Testis (tissue), 5 donors: ENCODE results near the gene MPPED1. TPM values are rescaled to one million over a fixed set of nuclear protein-coding genes. Genes with fewer than 3 reads are reported as not detected.

Source experiments
- DNase-seq: peaks from one replicate; pipeline ENCODE4 v3.0.0-alpha.2; 2019
- H3K27ac ChIP-seq, 2 donors: fragments of 200-600 bp; sonication (generic); one replicate each; pipeline ENCODE4 v1.5.1; 2019
- H3K27me3 ChIP-seq: fragments of 200-600 bp; sonication (generic); one replicate; pipeline ENCODE4 v1.5.1; 2019
- H3K36me3 ChIP-seq: fragments of 200-600 bp; sonication (generic); one replicate; pipeline ENCODE4 v1.5.1; 2017; ENCODE audit warnings: low read depth; ENCODE audit errors: missing control alignments
- H3K4me1 ChIP-seq: fragments of 200-600 bp; sonication (generic); one replicate; pipeline ENCODE4 v1.5.1; 2019
- H3K4me3 ChIP-seq, 2 donors: fragments of 200-600 bp; sonication (generic); one replicate each; pipeline ENCODE4 v1.5.1; 2017 to 2019
- H3K9me3 ChIP-seq: fragments of 200-600 bp; sonication (generic); one replicate; pipeline ENCODE4 v1.5.1; 2017
- POLR2A ChIP-seq: fragments of 450-650 bp; IDR thresholded peaks from one replicate; pipeline ENCODE4 v1.6.1; 2017; ENCODE audit warnings: antibody characterized with exemption, mild to moderate bottlenecking, moderate library complexity
- whole genome bisulfite sequencing, 2 donors: methylation state at CpG; one replicate each; pipeline ENCODE4 v1.1.5; 2018; 5-methylcytosine and 5-hydroxymethylcytosine counted together
- intact Hi-C: fragments of 100-400 bp; cut with DNase I; formaldehyde crosslinking; loops from one replicate; pipeline ENCODE4 v1.15.1; 2023; ENCODE audit warnings: low total_unique reads
- long read RNA-seq, 2 donors: transcript quantifications; one replicate each; lab custom pipeline, GENCODE V29; 2026
- polyA plus RNA-seq: library from polyadenylated mRNA; stranded (reverse); fragments of 350-450 nt; fragmentation: Illumina TruSeq; extraction: RNeasy Lipid Tissue Mini Kit (QIAGEN cat#74804); gene quantifications from one replicate; pipeline ENCODE4 v1.2.3, GENCODE V29; 2014; ENCODE audit warnings: low read depth, low replicate concordance; ENCODE audit not compliant: insufficient read depth
- total RNA-seq, 2 donors: library from RNA; depleted of rRNA; stranded (reverse); fragments of >200 nt; gene quantifications; one replicate each; pipeline ENCODE4 v1.2.3, GENCODE V29; 2016
- TF ChIP-seq, protein P1 (sequence below), 3 experiments: fragments of 450-650 bp in 2 of 3; fragments of 200-600 bp in 1 of 3; sonication (generic) in 1 of 3; IDR thresholded peaks; one replicate each; pipeline ENCODE4 v1.5.1; 2016 to 2019; ENCODE audit warnings: antibody characterized with exemption in 3 of 3, mild to moderate bottlenecking in 2 of 3, moderate library complexity in 1 of 3

Gene MPPED1, protein sequence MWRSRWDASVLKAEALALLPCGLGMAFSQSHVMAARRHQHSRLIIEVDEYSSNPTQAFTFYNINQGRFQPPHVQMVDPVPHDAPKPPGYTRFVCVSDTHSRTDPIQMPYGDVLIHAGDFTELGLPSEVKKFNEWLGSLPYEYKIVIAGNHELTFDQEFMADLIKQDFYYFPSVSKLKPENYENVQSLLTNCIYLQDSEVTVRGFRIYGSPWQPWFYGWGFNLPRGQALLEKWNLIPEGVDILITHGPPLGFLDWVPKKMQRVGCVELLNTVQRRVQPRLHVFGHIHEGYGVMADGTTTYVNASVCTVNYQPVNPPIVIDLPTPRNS
- total RNA-seq (1 to 10 TPM; 4.1 to 5.9 TPM), polyA plus RNA-seq (1.3 TPM)
- long read RNA-seq, donor 1, partial matches to known transcripts = 0 of 1 reads
- long read RNA-seq, donor 1, other reads (novel, unspliced or antisense) = 0 of 1 reads
- long read RNA-seq, donor 2 = 0 reads

DNA sequence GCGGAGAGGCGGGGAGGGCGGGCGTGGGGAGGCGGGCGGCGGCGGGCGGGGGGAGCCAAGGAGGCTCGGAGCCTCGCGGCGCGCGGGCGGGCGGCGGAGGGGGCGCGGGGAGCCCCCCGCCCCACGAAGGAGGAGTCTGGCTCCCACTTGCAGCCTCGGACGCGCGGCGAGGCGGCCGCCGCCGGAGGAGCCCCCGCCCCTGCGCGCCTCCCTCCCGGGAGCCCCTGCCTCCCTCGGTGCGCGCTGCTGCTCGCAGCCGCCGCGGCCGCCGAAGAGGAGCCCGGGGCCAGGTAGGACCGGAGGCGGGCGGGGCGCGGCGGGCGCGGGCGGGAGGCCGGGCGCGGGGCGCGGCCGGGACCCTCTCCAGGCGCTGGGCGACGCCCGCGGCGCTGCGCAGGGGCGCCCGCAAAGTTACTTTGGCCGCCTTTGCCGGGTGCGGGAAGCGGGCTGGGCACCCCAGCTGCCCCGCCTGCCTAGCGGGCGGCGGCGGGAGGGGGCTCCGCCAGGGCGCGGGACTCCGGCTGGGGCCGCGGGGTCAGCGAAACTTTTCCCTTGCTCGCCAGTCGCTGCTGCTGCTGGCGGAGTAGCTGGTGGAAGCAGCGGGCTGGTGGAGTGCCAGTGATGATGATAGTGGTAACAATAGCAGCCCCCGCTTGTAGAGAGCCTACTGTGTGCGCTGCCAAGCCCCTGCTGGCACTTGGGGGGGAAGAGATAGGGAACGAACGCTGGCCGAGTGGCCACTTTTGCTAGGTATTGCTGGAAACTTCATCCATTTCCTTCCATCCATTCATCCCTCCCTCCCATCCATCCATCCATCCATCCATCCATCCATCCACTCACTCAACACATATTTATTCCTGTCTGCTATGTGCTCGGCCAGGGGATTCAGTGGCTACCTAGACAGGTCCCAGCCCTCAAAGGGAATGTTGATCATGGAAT lies at the start of gene MPPED1:
Gene MPPED1, plus strand, starts transcription at position 146 of the 939 bp plus-strand sequence. CDS start 12,972 bp downstream, outside the sequence.
- Histone ChIP-seq H3K9me3 (no peaks in the 10 kb centered on the region), H3K27ac (no peak within 1 kb of the TSS), H3K4me1 (peaks cover 4% of the 10 kb centered on the region), H3K4me3 (peak within 1 kb of the TSS; percentile 32 to 44), H3K27me3 (no peaks in the 10 kb centered on the region), H3K36me3 (no peaks in the 10 kb centered on the region)
- WGBS, 2 donors = 1 to 15% methylated on average over 5 to 42 of the region's 95 CpGs
- TF ChIP-seq, protein P1, sequence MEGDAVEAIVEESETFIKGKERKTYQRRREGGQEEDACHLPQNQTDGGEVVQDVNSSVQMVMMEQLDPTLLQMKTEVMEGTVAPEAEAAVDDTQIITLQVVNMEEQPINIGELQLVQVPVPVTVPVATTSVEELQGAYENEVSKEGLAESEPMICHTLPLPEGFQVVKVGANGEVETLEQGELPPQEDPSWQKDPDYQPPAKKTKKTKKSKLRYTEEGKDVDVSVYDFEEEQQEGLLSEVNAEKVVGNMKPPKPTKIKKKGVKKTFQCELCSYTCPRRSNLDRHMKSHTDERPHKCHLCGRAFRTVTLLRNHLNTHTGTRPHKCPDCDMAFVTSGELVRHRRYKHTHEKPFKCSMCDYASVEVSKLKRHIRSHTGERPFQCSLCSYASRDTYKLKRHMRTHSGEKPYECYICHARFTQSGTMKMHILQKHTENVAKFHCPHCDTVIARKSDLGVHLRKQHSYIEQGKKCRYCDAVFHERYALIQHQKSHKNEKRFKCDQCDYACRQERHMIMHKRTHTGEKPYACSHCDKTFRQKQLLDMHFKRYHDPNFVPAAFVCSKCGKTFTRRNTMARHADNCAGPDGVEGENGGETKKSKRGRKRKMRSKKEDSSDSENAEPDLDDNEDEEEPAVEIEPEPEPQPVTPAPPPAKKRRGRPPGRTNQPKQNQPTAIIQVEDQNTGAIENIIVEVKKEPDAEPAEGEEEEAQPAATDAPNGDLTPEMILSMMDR (IDR thresholded peaks at IDR 0.05) = no peak
- intact Hi-C loops = no loop called here
- no peak for DNase-seq

DNA sequence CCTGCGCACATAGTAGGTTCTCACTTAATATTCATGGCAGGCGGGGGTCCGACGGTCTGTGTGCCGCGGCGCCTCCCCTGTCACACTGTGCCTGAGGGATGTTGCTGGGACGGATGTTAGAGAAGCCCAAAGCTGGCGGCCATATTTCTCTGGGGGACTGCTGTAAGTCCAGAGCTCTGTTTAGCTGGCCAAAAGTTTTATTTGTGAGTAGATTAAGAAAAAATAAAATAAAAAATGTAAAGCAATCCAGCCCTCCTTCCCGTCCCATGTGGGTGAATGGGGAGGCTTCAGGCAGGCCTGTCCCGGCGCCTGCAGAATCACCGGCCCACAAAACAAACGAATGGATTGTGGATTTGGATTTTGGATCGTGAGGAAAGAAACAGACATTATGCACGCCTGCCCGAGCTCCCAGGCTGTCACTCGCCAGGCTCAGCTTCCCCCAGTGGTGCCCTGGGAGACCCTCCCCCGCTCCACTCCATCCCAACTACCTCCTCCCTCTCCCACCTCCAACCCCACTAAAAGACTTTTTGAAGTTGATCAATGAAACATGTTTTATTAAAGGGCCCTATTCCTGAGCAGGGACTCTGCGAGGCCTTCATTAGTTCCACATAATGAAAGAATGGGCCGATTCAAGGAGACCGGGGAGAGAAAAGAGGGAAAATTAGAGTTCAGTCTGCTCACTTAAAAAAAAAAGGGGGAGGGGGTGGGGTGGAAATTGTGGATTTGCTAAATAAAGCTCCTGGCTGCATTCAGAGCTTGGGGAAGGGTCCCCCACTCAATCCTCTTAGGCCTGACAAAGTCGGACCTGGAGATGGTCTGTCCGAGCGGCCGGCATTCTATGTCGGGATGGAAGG lies 48.3 kb upstream of the MPPED1 start:
- Histone ChIP-seq H3K4me1 (peaks cover 5% of the 10 kb centered on the region), H3K27ac (no peak overlapping the region), H3K4me3 (no peak overlapping the region), H3K9me3 (no peaks in the 10 kb centered on the region), H3K36me3 (no peaks in the 10 kb centered on the region), H3K27me3 (no peaks in the 10 kb centered on the region)
- WGBS, 2 donors = 56 to 77% methylated on average over 25 to 27 of the region's 27 CpGs
- TF ChIP-seq, protein P1 (IDR thresholded peaks at IDR 0.05) = no peak
- TF ChIP-seq POLR2A = no peak
- no peak for DNase-seq
- intact Hi-C loops = no loop called here

GRCh38 chr22:43364169-43364435 lies 47.7 kb upstream of the MPPED1 start:
- intact Hi-C loops = no loop called here
- H3K9me3 ChIP-seq = no peaks in the 10 kb centered on the region
- TF ChIP-seq POLR2A = no peak
- no peaks in the 10 kb centered on the region for H3K36me3 ChIP-seq
- H3K4me3 ChIP-seq = no peak overlapping the region
- 63 to 78% methylated on average over 8 of the region's 8 CpGs for WGBS, 2 donors
- no peaks in the 10 kb centered on the region for H3K27me3 ChIP-seq
- H3K4me1 ChIP-seq = peaks cover 5% of the 10 kb centered on the region
- DNase-seq = no peak
- no peak overlapping the region for H3K27ac ChIP-seq

DNA sequence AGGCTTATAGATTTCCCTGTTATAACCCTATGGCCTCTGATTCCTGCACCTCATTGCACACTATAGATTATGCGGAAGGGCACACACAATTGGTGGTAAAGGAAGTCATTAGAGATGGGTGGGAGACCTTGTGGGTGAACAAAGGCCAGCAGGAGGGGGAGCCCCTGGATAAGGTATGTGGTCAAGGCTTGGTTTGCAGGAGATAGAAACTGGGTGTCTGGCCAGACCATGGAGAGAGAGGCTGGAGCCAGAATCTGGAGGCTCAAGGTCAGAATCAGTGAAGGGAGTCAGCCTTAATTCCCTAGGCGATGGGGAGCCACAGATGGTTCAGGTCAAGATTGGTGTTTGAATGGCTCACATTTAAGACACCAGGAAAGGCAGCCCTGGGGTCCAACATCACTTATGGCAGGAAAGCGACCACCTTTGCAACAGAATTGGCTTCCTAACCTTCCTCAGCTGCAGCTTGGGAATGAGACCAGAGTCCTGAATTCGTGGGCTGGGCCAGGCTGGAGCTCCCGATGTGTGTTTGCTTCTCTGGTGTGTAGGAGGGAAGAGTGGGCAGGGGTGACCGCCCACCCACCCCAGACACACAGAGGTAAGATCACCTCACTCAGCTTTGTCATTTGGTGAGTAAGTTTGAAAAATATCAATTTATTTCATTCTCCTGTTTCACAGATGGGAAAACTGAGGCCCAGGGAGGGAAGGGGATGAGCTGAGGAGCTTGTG lies 45.9 kb upstream of the MPPED1 start:
- Histone ChIP-seq H3K4me1 (peaks cover 5% of the 10 kb centered on the region), H3K27ac (no peak overlapping the region), H3K27me3 (no peaks in the 10 kb centered on the region), H3K9me3 (no peaks in the 10 kb centered on the region), H3K4me3 (no peak overlapping the region), H3K36me3 (no peaks in the 10 kb centered on the region)
- DNase-seq = peak; percentile 36
- TF ChIP-seq POLR2A = no peak
- TF ChIP-seq, protein P1 (IDR thresholded peaks at IDR 0.05) = no peak
- intact Hi-C loops = no loop called here
- 56 to 74% methylated on average over 6 of the region's 6 CpGs for WGBS, 2 donors
